Renal cortical epithelial cell (primary cell): ENCODE data around the gene KRTAP4-9. TPM values are rescaled to one million over a fixed set of nuclear protein-coding genes. Genes with fewer than 3 reads are reported as not detected.
"Not testable (repeated sequence)": the region's sequence is repeated elsewhere in the genome, so short reads cannot be mapped to it uniquely, and the experiment has no call there.

Experiments used
- DNase-seq: peaks from one replicate; pipeline ENCODE4 v3.0.0-alpha.2; 2011; ENCODE audit warnings: low read depth
- total RNA-seq: library from RNA; depleted of rRNA; stranded (reverse); fragments of >200 nt; gene quantifications from 2 replicates; pipeline ENCODE4 v1.2.3, GENCODE V29; 2014

KRTAP4-9 gene
- total RNA-seq, 1 donor from 2014 or later: not detected

DNA sequence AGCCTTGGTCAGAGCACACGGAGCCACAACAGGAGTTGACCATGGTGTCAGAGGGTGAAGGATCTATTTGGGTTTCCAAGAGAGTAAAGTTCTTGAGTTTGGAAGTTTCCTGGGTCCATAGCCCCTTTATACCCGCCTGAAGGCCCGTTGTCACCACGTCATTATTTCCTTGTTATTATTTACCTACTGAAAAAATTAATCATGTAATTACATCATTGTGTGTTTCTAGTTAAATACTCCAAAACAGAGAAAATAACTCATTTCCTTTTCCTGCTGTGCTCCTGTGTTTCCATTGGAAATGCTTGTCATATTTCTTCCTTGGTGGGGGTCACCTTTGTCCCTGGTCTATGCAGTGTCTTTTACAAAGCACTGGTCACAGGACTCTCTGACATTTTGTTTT lies 7.1 kb upstream of the KRTAP4-9 start, which contains the start of gene KRTAP4-8:
TSS of gene KRTAP4-8 (minus strand) at position 101 of the 400 bp plus-strand sequence. CDS start at position 43, 58 bp downstream.
- DNase-seq: no peak

DNA sequence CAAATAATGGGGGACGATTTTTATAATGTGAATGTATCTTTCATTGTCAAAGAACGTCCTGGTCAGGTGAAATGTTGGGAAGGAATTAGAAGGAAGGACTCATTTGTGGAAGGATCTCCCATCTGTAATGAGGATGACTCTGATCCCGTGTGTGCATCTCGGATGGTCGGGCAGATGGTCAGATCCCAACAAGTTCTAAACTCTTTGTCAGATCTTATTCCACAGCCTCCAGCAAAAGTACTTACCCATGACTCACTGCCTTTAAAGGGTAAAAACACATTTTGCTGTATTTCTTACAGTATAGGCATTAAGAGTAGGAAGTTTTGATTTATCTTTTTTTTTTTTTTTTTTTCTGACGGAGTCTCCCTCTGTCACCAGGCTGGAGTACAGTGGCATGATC lies 6.7 kb upstream of the KRTAP4-9 start:
- no peak for DNase-seq

DNA sequence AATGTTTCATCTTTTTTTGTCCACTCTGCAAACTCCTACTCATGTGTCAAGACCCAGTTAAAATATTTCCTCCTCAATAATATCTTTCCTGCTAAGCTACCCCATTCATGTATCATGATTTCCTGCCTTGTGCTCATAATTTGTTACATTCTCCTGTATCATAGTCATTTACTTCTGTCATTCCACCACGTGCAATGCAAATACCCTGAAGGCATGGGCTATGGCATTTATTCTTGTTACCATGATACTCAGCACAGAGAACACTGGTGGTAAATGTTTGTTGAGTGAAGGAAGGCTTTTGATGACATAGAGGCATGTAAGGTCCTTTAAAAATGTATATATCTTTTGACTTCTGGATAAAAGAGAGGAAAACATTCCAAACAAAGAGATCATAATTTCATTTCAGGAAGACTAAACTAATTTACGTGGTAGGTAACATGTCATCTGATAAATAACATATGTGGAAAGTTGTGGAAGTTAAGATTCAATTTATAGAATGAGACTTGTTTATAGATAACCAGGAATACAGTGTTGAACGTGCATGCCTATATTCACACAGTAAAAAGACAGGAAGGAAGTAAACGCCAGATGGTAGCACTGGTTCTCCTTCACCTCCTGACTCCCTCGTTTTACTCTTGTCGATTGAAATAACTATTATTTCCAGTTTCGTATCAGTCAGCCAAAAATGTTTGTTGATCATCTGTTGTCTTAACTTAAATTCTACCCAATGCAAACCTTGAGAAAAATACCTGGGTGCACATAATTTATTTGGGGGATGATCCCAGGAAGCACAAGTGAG lies 5.3 kb upstream of the KRTAP4-9 start:
- peak; percentile 50 for DNase-seq

DNA sequence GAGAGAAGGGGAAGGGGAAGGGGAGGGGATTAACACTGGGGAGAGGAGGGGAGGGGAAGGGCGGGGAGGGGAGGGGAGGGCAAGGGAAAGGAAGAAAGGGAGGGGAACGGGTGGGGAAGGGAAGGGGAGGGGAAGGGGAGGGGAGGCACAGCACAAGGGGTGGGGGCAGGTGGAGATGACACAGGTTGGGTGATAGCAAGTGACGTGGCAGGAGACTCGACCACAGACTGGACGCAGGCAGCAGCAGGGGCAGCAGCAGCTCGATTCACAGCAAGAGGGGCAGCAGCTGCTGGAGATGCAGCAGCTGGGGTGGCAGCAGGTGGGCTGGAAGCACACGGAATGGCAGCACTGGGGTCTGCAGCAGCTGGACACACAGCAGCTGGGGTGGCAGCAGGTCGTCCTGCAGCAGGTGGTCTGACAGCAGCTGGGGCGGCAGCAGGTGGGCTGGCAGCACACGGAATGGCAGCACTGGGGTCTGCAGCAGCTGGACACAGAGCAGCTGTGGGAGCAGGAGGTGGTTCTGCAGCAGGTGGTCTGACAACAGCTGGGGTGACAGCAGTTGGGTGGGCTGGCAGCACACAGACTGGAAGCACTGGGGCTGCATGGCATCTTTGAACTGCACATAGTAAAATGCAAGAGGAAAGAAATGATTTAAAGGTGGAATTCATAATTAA lies 3.5 kb upstream of the KRTAP4-9 start, which contains the start of gene KRTAP4-16:
TSS of gene KRTAP4-16 (minus strand) at position 624 of the 674 bp plus-strand sequence. CDS start at position 624, 0 bp downstream.
- no peak for DNase-seq

DNA sequence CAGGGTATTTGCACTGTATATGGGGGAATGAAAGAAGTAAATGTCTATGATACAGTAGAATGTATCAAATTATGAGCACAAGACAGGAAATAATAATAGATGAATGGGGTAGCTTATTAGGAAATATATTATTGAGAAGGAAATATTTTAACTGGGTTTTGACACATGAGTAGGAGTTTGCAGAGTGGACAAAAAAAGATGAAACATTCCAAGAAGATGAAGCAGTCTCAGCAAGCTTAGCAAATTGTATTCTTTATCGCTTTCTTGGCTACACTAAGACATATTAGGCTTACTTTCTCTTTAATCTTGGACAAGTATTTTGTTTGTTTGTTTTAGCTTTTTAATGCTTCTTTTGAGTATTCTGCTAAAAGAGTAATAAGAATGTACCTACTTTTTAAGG lies 1.3 kb upstream of the KRTAP4-9 start:
- DNase-seq: no peak

DNA sequence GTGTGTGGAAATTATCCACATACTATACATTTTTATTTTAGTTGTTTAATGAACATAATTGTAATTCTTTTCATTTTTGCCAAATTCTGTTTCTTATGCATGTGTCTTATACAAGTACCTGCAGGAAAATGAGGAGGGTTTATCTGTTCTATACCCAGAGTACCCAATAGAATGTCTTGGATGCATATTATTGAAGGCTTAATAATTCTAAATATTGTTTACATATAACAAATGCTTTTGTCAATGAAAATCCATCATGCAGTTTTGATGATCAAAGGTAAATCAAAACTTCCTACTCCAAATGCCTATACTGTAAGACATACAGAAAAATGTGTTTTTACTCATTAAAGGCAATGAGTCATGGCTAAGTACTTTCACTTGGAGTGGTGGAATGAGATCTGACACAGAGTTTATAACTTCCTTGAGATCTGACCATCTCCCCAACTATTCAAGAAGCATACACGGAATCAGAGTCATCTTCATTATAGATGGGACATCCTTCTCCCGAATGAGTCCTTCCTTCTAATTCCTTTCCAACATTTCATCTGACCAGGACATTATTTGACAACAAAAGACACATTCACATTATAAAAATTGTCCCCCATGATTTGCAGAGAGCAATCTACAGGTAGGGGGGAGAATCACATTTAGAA lies 677 bp upstream of the KRTAP4-9 start:
- DNase-seq: peak; percentile 50

DNA sequence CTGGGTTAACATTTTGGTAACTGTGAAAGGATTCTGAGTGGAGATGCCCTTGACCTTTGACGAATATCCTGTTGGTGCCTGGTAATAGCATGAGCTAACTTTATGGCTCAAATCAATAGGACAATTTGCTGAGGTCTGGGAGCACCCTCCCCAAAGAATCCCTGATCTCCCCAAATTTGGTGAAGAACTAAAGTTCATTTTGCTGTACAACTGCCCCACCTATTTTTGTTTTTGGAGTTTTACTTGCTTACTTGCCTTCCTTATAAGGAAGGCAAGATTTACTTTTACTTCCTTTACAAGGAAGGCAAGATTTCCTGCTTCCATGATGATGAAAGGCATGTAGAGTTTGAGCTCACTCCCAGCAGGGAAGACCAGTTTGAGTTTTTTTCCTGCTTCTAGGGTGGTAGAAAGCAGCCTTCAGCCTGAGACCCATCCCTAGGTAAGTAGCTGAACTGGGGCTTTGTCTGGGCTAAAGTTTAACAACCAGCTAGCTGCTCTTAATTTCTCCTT lies 2.8 kb downstream of the KRTAP4-9 start:
- DNase-seq: peak; percentile 39

DNA sequence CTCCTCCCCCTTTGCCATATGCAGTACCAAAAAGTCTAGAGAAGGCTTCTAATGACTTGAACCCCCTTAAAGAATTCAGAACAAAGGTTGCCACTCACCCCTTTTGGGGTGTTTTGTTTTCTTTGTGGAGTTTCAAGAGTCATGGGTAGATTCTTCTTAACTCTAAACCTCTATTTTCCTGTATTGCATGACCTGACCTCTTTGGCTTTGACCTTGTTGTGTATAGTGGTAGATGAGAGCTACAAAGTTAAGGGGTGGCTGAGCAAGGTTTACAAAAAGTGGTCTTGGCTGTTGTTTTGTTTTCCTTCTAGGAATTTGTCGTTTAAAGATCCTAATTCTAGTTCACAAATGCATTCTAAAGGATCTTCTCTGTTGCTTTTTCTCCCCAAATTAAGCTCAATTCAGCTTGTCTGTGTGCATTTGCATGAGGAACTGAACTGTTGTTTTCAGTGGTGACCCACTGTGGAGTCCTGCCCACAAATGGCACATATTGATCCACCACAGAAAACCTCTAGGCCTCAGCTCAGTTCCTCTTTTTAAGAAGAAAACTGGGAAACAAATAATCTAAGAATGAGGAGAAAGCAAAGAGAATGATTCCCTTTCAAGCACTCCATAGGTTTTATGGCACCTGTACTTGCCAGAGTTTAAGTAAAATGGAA lies 3.7 kb downstream of the KRTAP4-9 start:
- DNase-seq: not testable (repeated sequence)

DNA sequence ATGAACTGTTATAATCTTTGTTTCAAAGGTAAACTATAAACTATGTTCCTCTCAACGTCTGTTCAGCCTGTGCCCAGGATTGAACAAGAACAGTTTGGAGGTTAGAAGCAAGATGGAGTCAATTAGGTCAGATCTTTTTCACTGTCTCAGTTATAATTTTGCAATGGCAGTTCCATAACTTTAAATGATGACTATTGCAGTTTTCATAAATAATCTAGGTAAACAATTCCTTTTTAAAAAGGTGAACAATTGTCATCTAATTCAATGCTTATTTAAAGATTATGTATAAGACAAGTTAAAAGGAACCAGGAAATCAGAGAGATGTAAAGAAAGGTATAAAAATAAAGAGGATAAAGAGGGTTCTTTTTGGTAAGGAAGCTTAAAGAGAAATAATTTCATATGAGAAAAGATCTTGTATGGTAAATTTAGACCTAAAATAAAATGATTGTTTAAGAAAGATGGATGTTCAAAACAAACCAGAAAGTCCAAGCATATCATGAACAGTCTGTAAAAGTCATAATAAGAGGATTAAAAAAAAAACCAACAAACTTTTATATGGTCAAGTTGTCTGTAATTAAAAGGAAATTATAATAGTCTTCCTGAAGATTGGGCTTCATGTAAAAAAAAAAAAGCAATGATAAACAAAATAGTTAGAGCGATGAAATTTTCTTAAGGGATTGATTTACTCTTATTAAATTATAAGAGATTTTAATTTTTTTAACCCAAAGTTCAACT lies 6.1 kb downstream of the KRTAP4-9 start:
- no peak for DNase-seq

DNA sequence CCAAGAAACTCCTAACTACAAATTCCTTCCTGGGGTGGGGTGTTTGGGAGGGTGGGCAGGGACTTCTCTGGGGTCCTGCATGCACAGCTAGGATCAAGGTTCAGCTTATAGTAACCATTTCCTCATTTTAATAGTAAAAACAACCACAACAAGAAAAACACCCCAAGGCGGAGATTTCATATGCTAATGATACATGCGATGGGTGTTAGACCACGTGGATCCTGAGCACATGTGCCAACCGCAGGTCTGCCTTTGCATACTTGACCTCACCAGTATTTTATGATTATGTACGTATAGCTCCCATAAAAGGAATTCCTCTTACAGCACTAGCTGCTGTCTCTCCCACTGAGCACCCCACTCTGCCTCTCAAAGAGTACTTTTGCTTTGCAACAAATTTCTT lies 11.1 kb downstream of the KRTAP4-9 start:
- DNase-seq: no peak

DNA sequence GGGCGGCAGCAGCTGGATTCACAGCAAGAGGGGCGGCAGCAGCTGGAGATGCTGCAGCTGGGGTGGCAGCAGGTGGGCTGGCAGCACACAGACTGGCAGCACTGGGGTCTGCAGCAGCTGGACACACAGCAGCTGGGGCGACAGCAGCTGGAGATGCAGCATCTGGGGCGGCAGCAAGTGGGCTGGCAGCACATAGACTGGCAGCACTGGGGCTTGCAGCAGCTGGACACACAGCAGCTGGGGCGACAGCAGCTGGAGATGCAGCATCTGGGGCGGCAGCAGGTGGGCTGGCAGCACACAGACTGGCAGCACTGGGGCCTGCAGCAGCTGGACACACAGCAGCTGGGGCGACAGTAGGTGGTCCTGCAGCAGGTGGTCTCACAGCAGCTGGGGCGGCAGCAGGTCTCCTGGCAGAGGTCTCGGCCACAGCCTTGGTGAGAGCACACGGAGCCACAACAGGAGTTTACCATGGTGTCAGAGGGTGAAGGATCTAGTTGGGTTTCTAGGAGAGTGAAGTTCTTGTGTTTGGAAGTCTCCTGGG lies 12.7 kb downstream of the KRTAP4-9 start, which contains the start of gene KRTAP4-11:
TSS of gene KRTAP4-11 (minus strand) at position 528 of the 541 bp plus-strand sequence. CDS start at position 470, 58 bp downstream.
- not testable (repeated sequence) for DNase-seq

DNA sequence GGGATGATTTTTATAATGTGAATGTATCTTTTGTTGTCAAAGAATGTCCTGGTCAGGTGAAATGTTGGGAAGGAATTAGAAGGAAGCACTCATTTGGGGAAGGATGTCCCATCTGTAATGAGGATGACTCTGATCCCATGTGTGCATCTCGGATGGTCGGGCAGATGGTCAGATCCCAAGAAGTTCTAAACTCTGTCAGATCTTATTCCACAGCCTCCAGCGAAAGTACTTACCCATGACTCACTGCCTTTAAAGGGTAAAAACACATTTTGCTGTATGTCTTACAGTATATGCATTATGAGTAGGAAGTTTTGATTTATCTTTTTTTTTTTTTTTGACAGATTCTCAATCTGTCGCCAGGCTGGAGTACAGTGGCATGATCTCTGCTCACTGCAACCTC lies 13.5 kb downstream of the KRTAP4-9 start:
- no peak for DNase-seq

DNA sequence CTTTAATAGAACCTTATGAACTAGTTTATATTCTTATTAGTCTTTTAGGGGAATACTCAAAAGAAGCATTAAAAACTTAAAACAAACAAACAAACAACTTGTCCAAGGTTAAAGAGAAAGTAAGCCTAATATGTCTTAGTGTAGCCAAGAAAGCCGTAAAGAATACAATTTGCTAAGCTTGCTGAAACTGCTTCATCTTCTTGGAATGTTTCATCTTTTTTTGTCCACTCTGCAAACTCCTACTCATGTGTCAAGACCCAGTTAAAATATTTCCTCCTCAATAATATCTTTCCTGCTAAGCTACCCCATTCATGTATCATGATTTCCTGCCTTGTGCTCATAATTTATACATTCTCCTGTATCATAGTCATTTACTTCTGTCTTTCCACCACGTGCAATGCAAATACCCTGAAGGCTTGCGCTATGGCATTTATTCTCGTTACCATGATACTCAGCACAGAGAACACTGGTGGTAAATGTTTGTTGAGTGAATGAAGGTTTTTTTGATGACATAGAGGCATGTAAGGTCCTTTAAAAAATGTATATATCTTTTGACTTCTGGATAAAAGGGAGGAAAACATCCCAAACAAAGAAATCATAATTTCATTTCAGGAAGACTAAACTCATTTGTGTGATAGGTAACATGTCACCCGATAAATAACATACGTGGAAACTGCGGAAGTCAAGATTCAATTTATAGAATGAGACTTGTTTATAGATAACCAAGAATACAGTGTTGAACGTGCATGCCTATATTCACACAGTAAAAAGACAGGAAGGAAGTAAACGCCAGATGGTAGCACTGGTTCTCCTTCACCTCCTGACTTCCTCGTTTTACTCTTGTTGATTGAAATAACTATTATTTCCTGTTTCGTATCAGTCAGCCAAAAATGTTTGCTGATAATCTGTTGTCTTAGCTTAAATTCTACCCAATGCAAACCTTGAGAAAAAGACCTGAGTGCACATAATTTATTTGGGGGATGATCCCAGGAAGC lies 14.8 kb downstream of the KRTAP4-9 start:
- not testable (repeated sequence) for DNase-seq

DNA sequence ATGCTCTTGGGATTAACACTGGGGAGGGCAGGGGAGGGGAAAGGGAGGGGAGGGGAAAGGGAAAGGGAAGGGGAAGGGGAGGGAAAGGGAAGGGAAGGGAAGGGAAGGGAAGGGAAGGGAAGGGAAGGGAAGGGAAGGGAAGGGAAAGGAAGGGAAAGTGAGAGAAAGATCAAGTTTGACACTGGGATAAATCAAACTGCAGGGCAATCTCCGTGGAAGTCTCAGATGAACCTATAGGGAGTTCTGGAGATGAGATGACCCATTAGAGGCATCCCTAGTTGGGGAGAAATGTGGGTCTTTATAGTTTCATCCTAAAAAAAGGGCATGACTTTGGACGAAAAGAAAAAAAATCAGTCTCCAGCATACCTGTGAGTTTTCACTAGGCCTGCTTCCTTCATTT lies 16.6 kb downstream of the KRTAP4-9 start:
- DNase-seq: no peak

DNA sequence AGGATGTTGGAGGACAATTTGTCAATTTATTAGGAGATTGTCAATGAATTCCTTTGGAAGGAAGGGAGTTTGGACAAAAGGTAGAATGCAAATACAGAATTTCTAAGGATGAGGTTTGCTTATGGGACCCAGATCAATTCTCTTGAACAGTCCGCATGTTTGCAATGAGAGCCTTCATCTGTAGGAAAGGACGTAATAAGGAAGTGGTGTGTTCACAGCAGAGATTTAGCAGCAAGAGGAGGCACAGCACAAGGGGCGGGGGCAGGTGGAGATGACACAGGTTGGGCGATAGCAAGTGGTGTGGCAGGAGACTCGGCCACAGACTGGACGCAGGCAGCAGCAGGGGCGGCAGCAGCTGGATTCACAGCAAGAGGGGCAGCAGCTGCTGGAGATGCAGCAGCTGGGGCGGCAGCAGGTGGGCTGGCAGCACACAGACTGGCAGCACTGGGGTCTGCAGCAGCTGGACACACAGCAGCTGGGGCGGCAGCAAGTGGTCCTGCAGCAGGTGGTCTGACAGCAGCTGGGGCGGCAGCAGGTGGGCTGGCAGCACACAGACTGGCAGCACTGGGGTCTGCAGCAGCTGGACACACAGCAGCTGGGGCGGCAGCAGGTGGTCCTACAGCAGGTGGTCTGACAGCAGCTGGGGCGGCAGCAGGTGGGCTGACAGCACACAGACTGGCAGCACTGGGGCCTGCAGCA lies 18.3 kb downstream of the KRTAP4-9 start:
- DNase-seq: not testable (repeated sequence)

DNA sequence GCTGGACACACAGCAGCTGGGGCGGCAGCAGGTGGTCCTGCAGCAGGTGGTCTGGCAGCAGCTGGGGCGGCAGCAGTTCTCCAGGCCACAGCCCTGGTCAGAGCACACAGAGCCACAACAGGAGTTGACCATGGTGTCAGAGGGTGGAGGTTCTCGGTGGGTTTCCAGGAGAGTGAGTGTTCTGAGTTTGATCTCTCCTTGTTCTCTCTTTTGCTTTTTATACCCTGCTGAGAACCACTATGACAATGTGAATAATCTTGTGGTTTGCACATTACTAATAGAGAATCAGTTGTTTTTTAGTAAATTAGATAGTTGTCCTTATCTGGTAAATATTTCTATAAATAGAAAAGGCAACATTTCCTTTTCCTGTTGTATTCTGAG lies 18.8 kb downstream of the KRTAP4-9 start, which contains the start of gene KRTAP4-12:
TSS of gene KRTAP4-12 (minus strand) at position 192 of the 381 bp plus-strand sequence. CDS start at position 132, 60 bp downstream.
- not testable (repeated sequence) for DNase-seq

DNA sequence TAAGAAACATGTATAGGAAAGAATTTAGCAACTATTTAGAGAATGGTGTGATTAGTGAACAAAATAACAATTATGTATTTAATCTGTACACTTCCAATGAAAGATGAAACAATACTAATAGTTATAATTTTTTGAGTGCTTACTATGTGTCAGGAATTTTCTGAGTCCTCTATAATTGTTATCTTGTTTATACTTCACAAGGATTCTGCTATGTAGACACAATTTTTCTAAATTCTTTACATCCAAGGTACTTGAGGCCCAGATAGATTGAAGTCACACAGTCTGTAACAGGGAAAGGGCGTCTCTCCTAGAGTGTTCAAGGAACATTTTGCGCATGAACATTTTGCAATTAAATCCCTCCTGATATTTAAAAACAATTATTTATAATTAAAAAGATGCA lies 19.9 kb downstream of the KRTAP4-9 start:
- no peak for DNase-seq

DNA sequence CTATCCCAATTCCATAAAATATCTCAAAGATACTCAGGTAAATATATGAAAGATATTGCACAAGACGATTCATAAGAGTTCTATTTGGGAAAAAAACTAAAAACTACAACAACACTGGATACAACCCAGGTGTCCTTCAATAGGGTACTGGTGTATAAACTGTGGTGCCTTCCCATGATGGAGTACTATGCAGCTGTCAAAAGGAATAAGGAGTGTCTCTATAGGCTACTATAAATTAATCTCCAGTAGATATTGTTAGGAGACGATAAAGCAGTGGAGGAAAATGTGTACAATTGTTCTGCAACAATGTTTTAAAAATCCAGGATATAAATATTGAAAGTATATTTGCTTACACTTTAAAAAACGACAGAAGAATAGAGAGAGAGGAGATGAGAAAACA lies 21.2 kb downstream of the KRTAP4-9 start:
- DNase-seq: no peak

DNA sequence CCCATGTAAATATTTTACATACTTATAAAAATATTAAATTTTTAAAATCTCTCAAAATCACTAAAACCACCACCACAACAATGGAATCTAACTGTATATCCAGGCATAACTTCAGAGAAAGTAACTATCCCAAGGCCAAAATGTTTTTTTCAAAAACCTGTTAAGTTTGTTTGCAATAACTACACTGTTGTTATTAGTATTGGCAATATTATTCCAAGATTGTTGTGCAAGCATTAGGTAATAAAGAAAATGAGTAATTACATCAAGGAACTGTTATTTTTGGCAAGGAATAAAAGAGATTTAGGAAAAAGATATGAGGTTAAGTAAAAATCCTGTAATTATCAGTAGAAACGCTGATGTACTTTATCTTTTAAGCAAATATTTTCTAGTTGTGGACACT lies 22.2 kb downstream of the KRTAP4-9 start:
- DNase-seq: no peak
